ENCODE results near the gene PRCP. TPM values are rescaled to one million over a fixed set of nuclear protein-coding genes. Genes with fewer than 3 reads are reported as not detected.

The PRCP gene
- total and polyA plus RNA-seq, 4 donors = 25.4 to 126 (median 46.6) TPM

DNA sequence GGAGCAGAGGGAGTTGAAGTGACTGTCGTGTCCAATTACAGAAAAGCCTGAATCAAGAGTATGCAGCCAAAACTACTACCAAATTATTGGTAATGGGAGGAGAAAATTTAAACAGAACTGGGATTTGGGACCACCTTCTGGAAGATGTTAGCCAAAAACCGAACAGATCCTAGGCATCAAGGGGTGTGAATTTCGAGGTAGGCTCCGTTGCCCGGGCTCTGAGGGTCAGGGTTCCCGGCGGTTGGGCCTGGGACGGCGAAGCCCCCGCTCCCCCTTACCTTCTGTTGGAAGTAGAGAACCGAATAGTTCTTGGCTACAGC is 313 bp downstream of the PRCP start:
- no peaks in the 10 kb centered on the region for H3K36me3 ChIP-seq (ENCODE audit: control insufficient read depth in 4 of 4, insufficient read depth in 4 of 4, low read length in 4 of 4)
- DNase-seq = peak in 1 of 3 donors; percentile 43
- H3K27ac ChIP-seq (ENCODE audit: low read depth in 1 of 2, low read length in 1 of 2) = peak overlapping the region; percentile 74 to 93
- peak overlapping the region; percentile 55 for H3K4me3 ChIP-seq
- TF ChIP-seq, protein P1, sequence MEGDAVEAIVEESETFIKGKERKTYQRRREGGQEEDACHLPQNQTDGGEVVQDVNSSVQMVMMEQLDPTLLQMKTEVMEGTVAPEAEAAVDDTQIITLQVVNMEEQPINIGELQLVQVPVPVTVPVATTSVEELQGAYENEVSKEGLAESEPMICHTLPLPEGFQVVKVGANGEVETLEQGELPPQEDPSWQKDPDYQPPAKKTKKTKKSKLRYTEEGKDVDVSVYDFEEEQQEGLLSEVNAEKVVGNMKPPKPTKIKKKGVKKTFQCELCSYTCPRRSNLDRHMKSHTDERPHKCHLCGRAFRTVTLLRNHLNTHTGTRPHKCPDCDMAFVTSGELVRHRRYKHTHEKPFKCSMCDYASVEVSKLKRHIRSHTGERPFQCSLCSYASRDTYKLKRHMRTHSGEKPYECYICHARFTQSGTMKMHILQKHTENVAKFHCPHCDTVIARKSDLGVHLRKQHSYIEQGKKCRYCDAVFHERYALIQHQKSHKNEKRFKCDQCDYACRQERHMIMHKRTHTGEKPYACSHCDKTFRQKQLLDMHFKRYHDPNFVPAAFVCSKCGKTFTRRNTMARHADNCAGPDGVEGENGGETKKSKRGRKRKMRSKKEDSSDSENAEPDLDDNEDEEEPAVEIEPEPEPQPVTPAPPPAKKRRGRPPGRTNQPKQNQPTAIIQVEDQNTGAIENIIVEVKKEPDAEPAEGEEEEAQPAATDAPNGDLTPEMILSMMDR (IDR thresholded peaks at IDR 0.05; ENCODE audit: control extremely low read depth, extremely low read depth) = no peak
- peaks cover 0 to 24% (median 12%) of the 10 kb centered on the region in 5 donors for H3K4me1 ChIP-seq (ENCODE audit: control insufficient read depth in 5 of 5, insufficient read depth in 5 of 5, low read length in 5 of 5)
- H3K9ac ChIP-seq (ENCODE audit: insufficient read depth in 1 of 2, low read length in 2 of 2) = peak overlapping the region; percentile 38 to 89
- H3K9me3 ChIP-seq (ENCODE audit: control insufficient read depth in 4 of 4, insufficient read depth in 3 of 4, low read length in 3 of 4) = no peaks in the 10 kb centered on the region
- H3K27me3 ChIP-seq (ENCODE audit: control insufficient read depth in 3 of 3, insufficient read depth in 3 of 3, low read length in 2 of 3) = no peaks in the 10 kb centered on the region
- WGBS, 2 donors = 1 to 2% methylated on average over 11 of the region's 11 CpGs
- ATAC-seq (ENCODE audit: insufficient read depth, low FRiP score) = no peak

- 30 to 37% methylated on average over 3 of the region's 3 CpGs for WGBS, 2 donors
- no peaks in the 10 kb centered on the region for H3K9me3 ChIP-seq (ENCODE audit: control insufficient read depth in 4 of 4, insufficient read depth in 3 of 4, low read length in 3 of 4)
- H3K4me1 ChIP-seq (ENCODE audit: control insufficient read depth in 5 of 5, insufficient read depth in 5 of 5, low read length in 5 of 5) = peaks cover 0 to 24% (median 12%) of the 10 kb centered on the region in 5 donors
- TF ChIP-seq, protein P1 (IDR thresholded peaks at IDR 0.05; ENCODE audit: control extremely low read depth, extremely low read depth) = no peak
- H3K27me3 ChIP-seq (ENCODE audit: control insufficient read depth in 3 of 3, insufficient read depth in 3 of 3, low read length in 2 of 3) = no peaks in the 10 kb centered on the region
- no peak for ATAC-seq (ENCODE audit: insufficient read depth, low FRiP score)
- no peak overlapping the region for H3K27ac ChIP-seq (ENCODE audit: low read depth in 1 of 2, low read length in 1 of 2)
- DNase-seq = peak in 2 of 3 donors; percentile 35 to 42
- no peaks in the 10 kb centered on the region for H3K36me3 ChIP-seq (ENCODE audit: control insufficient read depth in 4 of 4, insufficient read depth in 4 of 4, low read length in 4 of 4)
- H3K9ac ChIP-seq (ENCODE audit: insufficient read depth in 1 of 2, low read length in 2 of 2) = peak overlapping the region; percentile 38 to 89
- H3K4me3 ChIP-seq = no peak overlapping the region
Observed at GRCh38 chr11:82899186-82899820, 927 bp downstream of the PRCP start.

- 21 to 23% methylated on average over 1 of the region's 1 CpG for WGBS, 2 donors
- H3K9ac ChIP-seq (ENCODE audit: insufficient read depth in 1 of 2, low read length in 2 of 2) = no peak overlapping the region
- H3K4me3 ChIP-seq = no peak overlapping the region
- TF ChIP-seq, protein P1 (IDR thresholded peaks at IDR 0.05; ENCODE audit: control extremely low read depth, extremely low read depth) = no peak
- H3K9me3 ChIP-seq (ENCODE audit: control insufficient read depth in 4 of 4, insufficient read depth in 3 of 4, low read length in 3 of 4) = no peaks in the 10 kb centered on the region
- no peaks in the 10 kb centered on the region for H3K36me3 ChIP-seq (ENCODE audit: control insufficient read depth in 4 of 4, insufficient read depth in 4 of 4, low read length in 4 of 4)
- no peak for ATAC-seq (ENCODE audit: insufficient read depth, low FRiP score)
- no peaks in the 10 kb centered on the region for H3K27me3 ChIP-seq (ENCODE audit: control insufficient read depth in 3 of 3, insufficient read depth in 3 of 3, low read length in 2 of 3)
- no peak for DNase-seq
- H3K27ac ChIP-seq (ENCODE audit: low read depth in 1 of 2, low read length in 1 of 2) = no peak overlapping the region
- peaks cover 0 to 24% (median 12%) of the 10 kb centered on the region in 5 donors for H3K4me1 ChIP-seq (ENCODE audit: control insufficient read depth in 5 of 5, insufficient read depth in 5 of 5, low read length in 5 of 5)
Observed at GRCh38 chr11:82898241-82898640, 2.0 kb downstream of the PRCP start.

DNA sequence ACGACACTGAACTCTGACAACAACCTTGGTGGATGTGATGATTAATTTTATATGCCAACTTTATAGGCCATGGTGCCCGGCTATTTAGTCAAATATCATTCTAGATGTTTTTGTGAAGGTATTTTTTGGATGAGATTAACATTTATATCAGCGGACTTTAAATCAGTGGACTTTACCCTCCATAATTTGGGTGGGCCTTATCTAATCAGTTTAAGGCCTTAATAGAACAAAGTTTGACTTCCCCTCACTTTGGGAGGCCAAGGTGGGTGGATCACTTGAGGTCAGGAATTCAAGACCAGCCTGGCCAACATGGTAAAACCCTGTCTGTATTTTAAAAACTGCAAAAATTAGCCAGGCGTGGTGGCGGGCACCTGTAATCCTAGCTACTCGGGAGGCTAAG is 4.0 kb downstream of the PRCP start:
- no peaks in the 10 kb centered on the region for H3K36me3 ChIP-seq (ENCODE audit: control insufficient read depth in 4 of 4, insufficient read depth in 4 of 4, low read length in 4 of 4)
- H3K4me1 ChIP-seq (ENCODE audit: control insufficient read depth in 5 of 5, insufficient read depth in 5 of 5, low read length in 5 of 5) = peaks cover 0 to 18% (median 12%) of the 10 kb centered on the region in 5 donors
- no peak overlapping the region for H3K27ac ChIP-seq (ENCODE audit: low read depth in 1 of 2, low read length in 1 of 2)
- no peak overlapping the region for H3K4me3 ChIP-seq
- 93 to 96% methylated on average over 6 of the region's 6 CpGs for WGBS, 2 donors
- TF ChIP-seq, protein P1 (IDR thresholded peaks at IDR 0.05; ENCODE audit: control extremely low read depth, extremely low read depth) = no peak
- H3K9ac ChIP-seq (ENCODE audit: insufficient read depth in 1 of 2, low read length in 2 of 2) = no peak overlapping the region
- DNase-seq (no peak), ATAC-seq (ENCODE audit: insufficient read depth, low FRiP score) (no peak)
- H3K27me3 ChIP-seq (ENCODE audit: control insufficient read depth in 3 of 3, insufficient read depth in 3 of 3, low read length in 2 of 3) = no peaks in the 10 kb centered on the region
- no peaks in the 10 kb centered on the region for H3K9me3 ChIP-seq (ENCODE audit: control insufficient read depth in 4 of 4, insufficient read depth in 3 of 4, low read length in 3 of 4)

Measured in lung (tissue), 12 donors.